Hepatocyte (in vitro differentiated cells): ENCODE data around the gene ESPL1.

Source experiments
- EZH2 ChIP-seq: fragments of 200-600 bp; sonication (generic); IDR thresholded peaks from 2 replicates; pipeline ENCODE4 v1.6.1; 2016; ENCODE audit warnings: antibody characterized with exemption, mild to moderate bottlenecking, borderline replicate concordance
- TF ChIP-seq, protein P1 (sequence below): fragments of 200-600 bp; sonication (generic); IDR thresholded peaks from 2 replicates; pipeline ENCODE4 v1.5.1; 2016; ENCODE audit warnings: antibody characterized with exemption, mild to moderate bottlenecking; ENCODE audit not compliant: poor library complexity

DNA sequence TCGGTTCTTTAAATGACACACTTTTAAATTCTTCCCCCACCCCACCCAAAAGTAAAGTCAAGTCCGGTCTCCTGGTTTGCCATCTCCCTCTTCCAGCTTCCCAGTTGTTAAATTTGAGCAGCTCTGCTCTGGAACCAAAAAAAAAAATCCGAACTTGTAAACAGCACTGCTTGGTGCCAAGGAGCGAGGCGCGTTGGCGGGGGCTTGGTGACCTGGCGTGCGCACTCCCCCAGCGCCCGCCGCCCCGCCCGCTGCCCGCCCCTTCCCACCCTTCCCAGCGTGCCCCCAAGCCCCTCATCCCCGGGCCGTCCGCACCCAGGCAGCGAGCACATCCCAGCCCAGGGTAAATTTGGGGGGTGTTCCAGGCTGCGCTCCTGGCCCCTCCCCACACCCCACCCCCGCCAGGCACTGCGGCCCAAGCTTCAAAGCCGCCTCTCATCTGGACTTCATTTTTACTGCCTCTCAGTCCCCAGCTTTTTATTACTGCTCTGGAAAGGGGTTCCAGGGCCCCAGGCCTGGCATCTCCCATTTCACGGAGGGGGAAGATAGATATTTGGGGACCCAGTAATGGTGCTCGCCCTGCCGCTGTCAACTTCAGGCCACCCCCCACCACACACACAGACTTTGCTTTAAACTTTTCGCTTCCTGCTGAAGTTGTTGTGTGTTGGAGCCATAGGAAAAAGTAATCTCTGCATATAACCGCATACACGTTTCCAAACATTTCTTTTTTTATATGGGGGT, 49.4 kb upstream of the ESPL1 start:
- no peak for TF ChIP-seq EZH2
- TF ChIP-seq, protein P1, sequence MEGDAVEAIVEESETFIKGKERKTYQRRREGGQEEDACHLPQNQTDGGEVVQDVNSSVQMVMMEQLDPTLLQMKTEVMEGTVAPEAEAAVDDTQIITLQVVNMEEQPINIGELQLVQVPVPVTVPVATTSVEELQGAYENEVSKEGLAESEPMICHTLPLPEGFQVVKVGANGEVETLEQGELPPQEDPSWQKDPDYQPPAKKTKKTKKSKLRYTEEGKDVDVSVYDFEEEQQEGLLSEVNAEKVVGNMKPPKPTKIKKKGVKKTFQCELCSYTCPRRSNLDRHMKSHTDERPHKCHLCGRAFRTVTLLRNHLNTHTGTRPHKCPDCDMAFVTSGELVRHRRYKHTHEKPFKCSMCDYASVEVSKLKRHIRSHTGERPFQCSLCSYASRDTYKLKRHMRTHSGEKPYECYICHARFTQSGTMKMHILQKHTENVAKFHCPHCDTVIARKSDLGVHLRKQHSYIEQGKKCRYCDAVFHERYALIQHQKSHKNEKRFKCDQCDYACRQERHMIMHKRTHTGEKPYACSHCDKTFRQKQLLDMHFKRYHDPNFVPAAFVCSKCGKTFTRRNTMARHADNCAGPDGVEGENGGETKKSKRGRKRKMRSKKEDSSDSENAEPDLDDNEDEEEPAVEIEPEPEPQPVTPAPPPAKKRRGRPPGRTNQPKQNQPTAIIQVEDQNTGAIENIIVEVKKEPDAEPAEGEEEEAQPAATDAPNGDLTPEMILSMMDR, result no peak
